ENCODE measurements around the gene WDTC1. TPM values are rescaled to one million over a fixed set of nuclear protein-coding genes. Genes with fewer than 3 reads are reported as not detected.

The WDTC1 gene
- total and polyA plus RNA-seq, 8 donors, result 33.9 to 39.6 (median 37.2) TPM

- Histone ChIP-seq H3K27ac (peak overlapping the region; percentile 25 to 60), H3K4me1 (peaks cover 19 to 21% of the 10 kb centered on the region in 2 donors), H3K9me3 (no peaks in the 10 kb centered on the region), H3K27me3 (no peaks in the 10 kb centered on the region), H3K36me3 (peaks cover 0 to 91% of the 10 kb centered on the region in 2 donors), H3K4me3 (no peak overlapping the region)
- ATAC-seq (no peak), DNase-seq (no peak)
- intact Hi-C loops (cut with DNase I), result loop anchor here in 1 of 2 donors (5.0 kb wide), 1 partner anchor 93 kb away; the partner anchor contains the start of gene GPR3
- TF ChIP-seq CTCF (IDR thresholded peaks at IDR 0.05), result no peak
These were observed 64.4 kb downstream of the WDTC1 start for GRCh38 chr1:27298632-27299384.

- Histone ChIP-seq H3K27ac (peak overlapping the region; percentile 60 to 68), H3K36me3 (peaks cover 0 to 91% of the 10 kb centered on the region in 2 donors), H3K4me1 (peaks cover 19 to 21% of the 10 kb centered on the region in 2 donors), H3K9me3 (no peaks in the 10 kb centered on the region), H3K27me3 (no peaks in the 10 kb centered on the region), H3K4me3 (no peak overlapping the region)
- no peak for TF ChIP-seq CTCF (IDR thresholded peaks at IDR 0.05)
- intact Hi-C loops (cut with DNase I), result loop anchor here (5.0 to 10.0 kb wide), 3 partner anchors 93 to 315 kb away; partner anchors contain the start of gene GPR3 (in 2 of the 2)
- peak in 3 of 4 donors; percentile 41 to 69 (median 49) for DNase-seq
- ATAC-seq, result peak; percentile 12
These were observed 65.2 kb downstream of the WDTC1 start for GRCh38 chr1:27299385-27300271.

GRCh38 chr1:27300341-27301051, 66.1 kb downstream of the WDTC1 start:
- peak; percentile 97 to 100 for TF ChIP-seq CTCF (IDR thresholded peaks at IDR 0.05)
- peak overlapping the region; percentile 60 to 68 for H3K27ac ChIP-seq
- H3K4me1 ChIP-seq, result peaks cover 19 to 21% of the 10 kb centered on the region in 2 donors
- H3K27me3 ChIP-seq, result no peaks in the 10 kb centered on the region
- H3K9me3 ChIP-seq, result no peaks in the 10 kb centered on the region
- DNase-seq (peak; percentile 84 to 97 (median 94)), ATAC-seq (peak; percentile 94)
- H3K4me3 ChIP-seq, result no peak overlapping the region
- H3K36me3 ChIP-seq, result peaks cover 0 to 91% of the 10 kb centered on the region in 2 donors
- intact Hi-C loops (cut with DNase I), result loop anchor here (10.0 kb wide), 2 partner anchors 94 to 314 kb away; partner anchors contain the start of gene GPR3 (in 1 of the 2)

GRCh38 chr1:27301052-27301422, 66.6 kb downstream of the WDTC1 start:
- no peak for TF ChIP-seq CTCF (IDR thresholded peaks at IDR 0.05)
- Histone ChIP-seq H3K27me3 (no peaks in the 10 kb centered on the region), H3K4me3 (no peak overlapping the region), H3K27ac (peak overlapping the region in 1 of 2 donors; percentile 68), H3K9me3 (no peaks in the 10 kb centered on the region), H3K4me1 (peaks cover 19 to 21% of the 10 kb centered on the region in 2 donors), H3K36me3 (peaks cover 0 to 90% of the 10 kb centered on the region in 2 donors)
- DNase-seq (no peak), ATAC-seq (no peak)
- intact Hi-C loops (cut with DNase I), result loop anchor here (10.0 kb wide), 2 partner anchors 94 to 314 kb away; partner anchors contain the start of gene GPR3 (in 1 of the 2)
